HG03097 (cell line): ENCODE results near the gene ZNF263.
A peak's percentile ranks its signal among the peaks of the same experiment; 100 is the strongest.
"Not testable (repeated sequence)": the region's sequence is repeated elsewhere in the genome, so short reads cannot be mapped to it uniquely, and the experiment has no call there.

Source experiments
- ATAC-seq: cut with Tn5 transposase; IDR thresholded peaks from one replicate; pipeline ENCODE4 v1.9.1; 2021; ENCODE audit not compliant: unreplicated experiment, low FRiP score

ZNF263 gene

GRCh38 chr16:3266873-3267537, 16.3 kb upstream of the ZNF263 start:
- no peak for ATAC-seq

GRCh38 chr16:3268294-3268693, 15.0 kb upstream of the ZNF263 start:
- no peak for ATAC-seq

- ATAC-seq, result not testable (repeated sequence)
Observed at GRCh38 chr16:3270718-3271117, 12.6 kb upstream of the ZNF263 start.

GRCh38 chr16:3271281-3271680, 12.0 kb upstream of the ZNF263 start:
- not testable (repeated sequence) for ATAC-seq

- ATAC-seq, result no peak
Observed at GRCh38 chr16:3274490-3274889, 8.8 kb upstream of the ZNF263 start.

- no peak for ATAC-seq
Observed at GRCh38 chr16:3274947-3275346, 8.3 kb upstream of the ZNF263 start.

- no peak for ATAC-seq
Observed at GRCh38 chr16:3276679-3277078, 6.6 kb upstream of the ZNF263 start.

- ATAC-seq, result no peak
Observed at GRCh38 chr16:3281222-3281820, 2.0 kb upstream of the ZNF263 start.

- peak; percentile 28 for ATAC-seq
Observed at GRCh38 chr16:3282103-3282729, 1.1 kb upstream of the ZNF263 start.

GRCh38 chr16:3283543-3284447, 504 bp downstream of the ZNF263 start:
- peak; percentile 10 for ATAC-seq

GRCh38 chr16:3285131-3285530, 1.8 kb downstream of the ZNF263 start:
- no peak for ATAC-seq

GRCh38 chr16:3289998-3290673, 6.8 kb downstream of the ZNF263 start:
- no peak for ATAC-seq

GRCh38 chr16:3292604-3293003, 9.3 kb downstream of the ZNF263 start:
- ATAC-seq, result no peak

- no peak for ATAC-seq
Observed at GRCh38 chr16:3295209-3295608, 11.9 kb downstream of the ZNF263 start.

GRCh38 chr16:3295783-3296182, 12.5 kb downstream of the ZNF263 start:
- no peak for ATAC-seq

GRCh38 chr16:3304370-3304769, 21.1 kb downstream of the ZNF263 start:
- no peak for ATAC-seq

- peak; percentile 76 for ATAC-seq
Observed at GRCh38 chr16:3305109-3306068, 22.1 kb downstream of the ZNF263 start, which contains the start of the genes TIGD7 and ZNF75A. Gene TIGD7, minus strand, starts transcription at chr16:3305430. Its CDS starts 4,816 bp downstream, at chr16:3300614. Gene ZNF75A, plus strand, starts transcription at chr16:3305497. Its CDS starts 2,932 bp downstream, at chr16:3308429.

- no peak for ATAC-seq
Observed at GRCh38 chr16:3306078-3306477, 22.8 kb downstream of the ZNF263 start.

- ATAC-seq, result no peak
Observed at GRCh38 chr16:3311496-3311895, 28.2 kb downstream of the ZNF263 start.
